Activated T-helper 9 cell treated with anti-CD3 and anti-CD28 coated beads, Interleukin-2, amount 50 U/mL, for 16 hours (primary cell): Measurements from ENCODE around the gene LDLRAD4.
"Not testable (repeated sequence)": the region's sequence is repeated elsewhere in the genome, so short reads cannot be mapped to it uniquely, and the experiment has no call there.

Experiments
- DNase-seq: peaks from one replicate; pipeline ENCODE4 v3.0.0-alpha.2; 2020; ENCODE audit warnings: low read depth

The LDLRAD4 gene

DNA sequence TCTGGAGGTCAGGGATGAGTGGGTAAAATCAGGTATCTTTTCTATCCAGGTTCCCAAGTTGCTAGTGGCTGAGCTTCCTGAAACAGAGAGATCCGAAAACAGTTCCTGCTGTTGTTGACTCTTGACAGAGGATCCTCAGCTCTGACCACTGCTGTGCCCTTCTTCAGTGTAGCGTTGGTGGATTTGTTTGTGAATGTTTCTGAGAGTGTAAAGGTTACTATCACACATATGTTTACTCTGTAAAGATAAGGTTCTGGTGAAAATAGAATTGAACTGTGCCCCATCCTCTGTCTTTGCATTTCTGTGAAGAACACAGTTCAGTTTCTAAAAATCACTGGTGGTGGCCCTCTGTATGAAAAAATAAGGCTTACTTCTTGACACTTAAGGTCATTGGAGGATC is 119.8 kb downstream of the LDLRAD4 start:
- DNase-seq, result no peak

DNA sequence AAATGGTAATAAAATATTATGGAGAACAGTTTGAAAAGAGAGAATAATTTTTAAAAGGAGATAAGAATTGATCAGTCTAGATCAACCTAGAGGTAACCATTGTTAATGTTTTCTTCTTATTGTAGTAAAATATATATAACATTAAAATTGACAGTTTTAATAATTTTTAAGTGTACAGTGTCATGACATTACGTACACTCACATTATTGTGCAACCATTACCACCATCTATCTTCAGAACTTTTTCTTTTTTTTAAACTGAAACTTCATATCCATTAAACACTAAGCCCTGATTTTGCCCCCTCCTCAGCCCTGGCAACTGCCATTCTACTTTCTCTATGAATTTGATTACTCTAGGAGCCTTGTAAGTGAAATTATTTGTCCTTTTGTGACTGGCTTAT is 121.1 kb downstream of the LDLRAD4 start:
- no peak for DNase-seq

GRCh38 chr18:13346449-13346848 is 127.9 kb downstream of the LDLRAD4 start:
- DNase-seq, result not testable (repeated sequence)

- DNase-seq, result no peak
Measured at GRCh38 chr18:13353084-13353823, 134.7 kb downstream of the LDLRAD4 start.

GRCh38 chr18:13354402-13354801 is 135.8 kb downstream of the LDLRAD4 start:
- no peak for DNase-seq

- no peak for DNase-seq
Measured at GRCh38 chr18:13356032-13356431, 137.5 kb downstream of the LDLRAD4 start.

DNA sequence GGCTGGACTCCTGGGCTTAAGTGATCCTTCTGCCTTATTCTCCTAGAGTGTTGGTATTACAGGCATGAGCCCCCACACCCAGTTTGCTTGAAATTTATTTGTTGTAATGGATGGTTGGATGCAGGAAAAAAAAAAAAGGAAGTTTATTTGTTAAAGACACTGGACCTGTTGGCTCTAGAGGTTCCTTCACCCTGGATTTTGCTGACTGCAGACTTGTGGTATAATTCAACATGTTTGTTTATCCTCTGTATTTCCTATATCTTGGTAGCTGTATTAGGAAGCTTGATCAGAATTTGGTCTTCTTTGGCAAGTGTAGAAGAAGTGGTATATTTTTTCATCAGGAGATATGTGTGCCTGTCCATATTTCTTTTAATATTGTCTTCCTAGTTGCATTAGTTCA is 138.7 kb downstream of the LDLRAD4 start:
- no peak for DNase-seq

- DNase-seq, result no peak
Measured at GRCh38 chr18:13359210-13359609, 140.7 kb downstream of the LDLRAD4 start.

DNA sequence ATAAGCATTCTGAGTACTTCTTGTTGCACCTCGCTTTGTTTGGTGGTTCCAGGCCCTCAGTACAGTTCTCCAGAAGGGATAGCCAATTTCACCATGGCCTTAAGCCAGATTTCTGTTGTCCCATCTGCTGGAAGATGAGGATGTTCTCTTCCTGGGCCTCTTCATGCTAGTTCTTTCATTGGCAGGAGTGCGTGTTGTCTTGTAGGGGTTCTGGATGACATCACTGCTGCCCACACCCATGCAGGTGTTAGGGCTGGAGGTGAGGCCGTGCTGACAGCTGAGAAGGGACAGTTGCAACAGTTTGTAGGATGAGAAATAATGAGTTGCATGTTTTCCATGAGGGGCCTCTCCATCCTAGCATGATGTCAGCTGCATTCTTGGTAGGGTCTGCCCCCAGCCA is 142.9 kb downstream of the LDLRAD4 start:
- DNase-seq, result no peak

GRCh38 chr18:13362051-13362450 is 143.5 kb downstream of the LDLRAD4 start:
- no peak for DNase-seq

DNA sequence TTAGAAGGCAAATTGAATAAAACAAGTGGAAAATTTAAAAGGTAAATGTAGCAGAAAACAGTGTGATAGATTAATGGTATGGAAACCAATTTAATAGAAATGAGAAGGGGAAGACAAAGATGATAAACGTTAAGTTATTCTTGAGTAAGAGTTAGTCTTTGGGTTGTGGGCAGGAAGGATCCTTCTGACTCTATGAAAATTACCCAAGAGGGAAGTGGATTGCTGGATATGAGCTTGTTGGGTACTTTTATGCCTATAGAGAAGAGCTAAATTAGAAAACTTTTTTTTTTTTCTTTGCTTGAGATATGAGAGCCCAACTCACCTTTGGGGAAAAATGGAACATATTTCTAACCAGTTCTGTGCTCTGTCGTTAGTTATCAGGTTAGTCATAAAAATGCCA is 144.0 kb downstream of the LDLRAD4 start:
- no peak for DNase-seq

DNA sequence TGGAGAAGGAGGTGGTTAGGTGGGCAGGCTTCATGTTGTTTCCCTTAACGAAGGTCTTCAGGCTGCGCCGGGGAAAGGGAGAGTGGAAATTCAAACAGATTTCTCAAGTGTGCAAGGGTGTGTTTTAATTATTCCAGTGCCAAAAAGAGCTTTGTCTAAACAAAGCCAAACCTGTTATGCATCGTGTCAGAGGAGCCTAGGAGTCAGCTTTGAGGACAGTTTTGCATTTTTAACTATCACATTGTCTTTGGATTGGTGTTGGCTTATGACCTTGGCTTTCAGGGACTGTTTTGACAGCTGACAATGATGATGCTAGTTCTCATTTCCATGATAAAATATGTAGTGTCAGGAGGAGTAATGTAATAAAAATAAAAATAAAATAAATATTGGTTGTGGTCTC is 144.8 kb downstream of the LDLRAD4 start:
- DNase-seq, result no peak

- DNase-seq, result no peak
Measured at GRCh38 chr18:13364721-13365205, 146.2 kb downstream of the LDLRAD4 start.

- DNase-seq, result no peak
Measured at GRCh38 chr18:13366131-13366530, 147.6 kb downstream of the LDLRAD4 start.

GRCh38 chr18:13366541-13366940 is 148.0 kb downstream of the LDLRAD4 start:
- no peak for DNase-seq

DNA sequence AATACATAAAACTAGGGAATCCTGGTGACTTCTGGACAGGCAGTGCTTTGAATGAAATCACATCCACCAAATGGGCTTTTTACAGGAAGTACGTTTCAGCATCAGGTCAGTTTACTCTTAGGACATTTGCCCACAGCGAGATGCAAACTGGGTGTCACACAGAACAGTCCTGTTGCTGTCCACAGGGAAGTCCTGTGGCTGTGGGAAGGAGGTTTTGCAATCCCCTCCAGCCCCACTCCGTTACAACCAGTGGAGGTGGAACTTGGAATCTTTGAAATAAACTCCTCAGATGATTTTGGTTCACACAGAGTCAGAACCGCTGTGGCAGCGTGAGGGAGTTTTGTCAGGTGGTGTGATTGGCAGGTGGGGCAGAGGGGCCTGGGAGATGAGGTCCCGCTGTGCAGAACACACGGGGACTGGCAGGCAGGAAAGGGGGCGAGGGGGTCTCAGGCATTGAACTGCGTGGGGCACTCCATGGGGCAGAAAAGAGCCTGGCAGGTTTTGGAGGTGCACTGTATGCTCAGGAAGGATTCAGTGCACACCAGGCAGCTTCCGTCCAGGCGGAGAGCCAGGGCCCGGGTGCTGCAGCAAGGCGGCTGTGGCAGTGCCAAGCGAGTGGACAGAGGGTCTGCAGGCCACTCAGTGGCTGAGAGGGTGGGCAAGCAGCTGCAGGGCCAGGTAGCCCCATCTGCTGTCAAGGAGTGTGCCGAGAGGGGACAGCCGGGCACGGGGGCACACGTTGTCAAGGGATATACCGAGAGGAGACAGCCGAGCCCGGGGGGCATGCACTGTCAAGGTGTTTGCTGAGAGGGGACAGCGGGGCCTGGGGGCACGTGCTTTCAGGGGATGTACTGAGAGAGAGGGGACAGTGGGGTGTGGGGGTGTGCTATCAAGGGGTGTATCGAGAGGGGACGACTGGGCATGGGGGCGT is 148.7 kb downstream of the LDLRAD4 start:
- no peak for DNase-seq

GRCh38 chr18:13368080-13368813 is 149.7 kb downstream of the LDLRAD4 start:
- DNase-seq, result no peak

- no peak for DNase-seq
Measured at GRCh38 chr18:13369353-13369752, 150.8 kb downstream of the LDLRAD4 start.

DNA sequence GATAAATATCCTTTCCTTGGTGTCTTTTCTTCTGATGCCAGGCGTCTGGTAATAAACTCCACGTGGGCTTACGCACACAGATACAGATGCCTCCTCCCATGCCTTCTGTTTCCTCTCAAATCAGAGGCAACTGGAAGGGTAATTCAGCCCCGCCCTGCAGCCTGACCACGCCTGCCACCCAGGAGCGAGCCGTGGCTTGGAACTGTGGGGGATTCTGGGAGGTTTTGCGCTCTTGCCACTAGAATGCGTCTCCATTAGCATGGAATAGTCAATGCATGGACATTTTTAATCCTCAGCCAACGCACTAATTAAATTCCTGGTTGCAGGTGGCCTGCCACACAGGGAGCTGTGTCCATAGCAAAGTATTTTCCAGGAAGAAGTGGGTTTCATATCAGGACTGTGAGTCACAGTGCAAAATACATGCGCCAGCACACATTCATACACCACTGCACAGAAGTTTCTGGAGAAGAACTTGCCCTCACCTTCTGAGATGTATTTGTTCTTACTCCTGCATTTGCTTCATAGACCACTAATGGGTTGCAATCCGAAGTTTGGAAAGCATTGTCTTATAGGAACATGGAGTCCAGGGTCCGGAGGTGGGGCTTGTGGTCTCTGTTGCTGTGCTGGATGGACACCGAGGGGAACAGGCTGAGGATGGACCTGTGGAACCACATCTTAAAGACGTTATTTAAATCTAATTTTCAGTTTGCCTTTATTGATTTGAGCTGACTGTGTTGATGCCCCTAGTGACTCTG is 151.4 kb downstream of the LDLRAD4 start:
- DNase-seq, result no peak

DNA sequence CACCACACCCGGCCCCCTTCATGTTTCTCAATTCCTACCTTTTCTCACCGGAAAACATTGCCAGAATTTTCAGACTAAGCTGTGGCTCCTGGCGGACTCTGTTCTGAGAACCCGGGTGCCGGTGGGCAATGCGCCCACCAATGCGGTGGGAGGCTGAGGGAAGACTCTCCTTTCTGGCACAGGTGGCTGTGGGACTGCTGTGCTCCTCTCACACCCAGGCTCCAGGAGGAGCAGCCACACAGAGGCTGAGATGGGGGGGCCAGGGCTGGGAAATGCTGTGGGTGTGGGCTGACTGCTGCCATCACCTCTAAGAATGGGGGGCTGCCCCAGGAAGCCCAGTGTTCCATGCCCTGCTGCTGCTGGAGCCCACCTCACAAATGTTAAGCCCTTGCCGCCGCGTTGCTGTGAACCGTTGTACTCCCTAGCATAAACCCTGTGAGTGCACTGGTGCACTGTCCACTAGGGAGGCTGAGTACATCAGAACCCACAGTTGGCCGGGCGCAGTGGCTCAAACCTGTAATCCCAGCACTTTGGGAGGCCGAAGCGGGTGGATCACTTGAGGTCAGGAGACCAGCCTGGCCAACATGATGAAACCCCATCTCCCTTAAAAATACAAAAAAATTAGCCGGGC is 152.6 kb downstream of the LDLRAD4 start:
- no peak for DNase-seq
